D721Med (cell line): ENCODE measurements around the gene ZNF514.

ENCODE experiments used
- DNase-seq: peaks from one replicate; pipeline ENCODE4 v3.0.0; 2011; ENCODE audit warnings: low spot score; ENCODE audit not compliant: insufficient read length
- FAIRE-seq: peaks from 2 replicates; lab custom pipeline; 2011; peaks lifted over from hg19 to GRCh38; lab: Jason Lieb, UNC
- TF ChIP-seq, protein P1 (sequence below): IDR thresholded peaks from 2 replicates; pipeline ENCODE4 v1.5.1; 2012; ENCODE audit warnings: mild to moderate bottlenecking, control low read depth; ENCODE audit not compliant: insufficient read depth; ENCODE audit errors: missing control alignments

Gene ZNF514

DNA sequence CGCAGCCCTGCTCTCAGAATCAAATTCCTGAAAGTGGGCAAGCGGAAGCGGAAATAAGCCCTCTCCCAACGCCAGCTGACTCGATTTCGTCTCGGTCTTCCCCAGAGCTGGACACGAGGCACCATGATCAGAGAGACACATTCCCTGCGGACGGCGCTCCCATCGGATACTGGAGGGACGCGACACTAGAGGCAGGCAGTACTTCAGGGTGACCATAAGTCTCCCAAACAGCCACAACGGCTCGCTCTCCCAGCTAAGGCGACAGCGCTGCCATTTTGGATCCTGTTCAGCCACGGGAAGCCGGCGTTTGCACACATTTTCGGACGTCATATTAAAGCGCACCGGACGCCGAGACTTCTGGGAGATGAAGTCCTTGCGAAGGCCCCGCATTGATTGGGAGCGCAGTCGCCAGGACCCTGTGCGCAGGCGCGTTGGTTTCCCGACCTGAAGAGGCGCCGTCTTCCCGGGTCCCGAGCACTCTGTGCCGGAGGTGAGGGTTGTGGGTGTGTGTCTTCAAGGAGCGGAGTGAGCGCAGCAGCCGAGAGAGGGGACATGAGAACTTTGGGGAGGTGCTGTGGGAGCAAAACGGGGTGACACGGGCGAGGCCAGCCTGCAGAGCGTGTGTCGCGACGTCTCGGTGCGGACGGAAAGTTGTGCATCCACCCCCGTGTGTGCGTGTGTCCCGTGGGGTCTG is 5.9 kb upstream of the ZNF514 start, which contains the start of gene ZNF2:
ZNF2 (plus strand) TSS at position 439 of the 694 bp plus-strand sequence. CDS start 10,418 bp downstream, outside the sequence.
- DNase-seq (peak; percentile 97), FAIRE-seq (no peak)

DNA sequence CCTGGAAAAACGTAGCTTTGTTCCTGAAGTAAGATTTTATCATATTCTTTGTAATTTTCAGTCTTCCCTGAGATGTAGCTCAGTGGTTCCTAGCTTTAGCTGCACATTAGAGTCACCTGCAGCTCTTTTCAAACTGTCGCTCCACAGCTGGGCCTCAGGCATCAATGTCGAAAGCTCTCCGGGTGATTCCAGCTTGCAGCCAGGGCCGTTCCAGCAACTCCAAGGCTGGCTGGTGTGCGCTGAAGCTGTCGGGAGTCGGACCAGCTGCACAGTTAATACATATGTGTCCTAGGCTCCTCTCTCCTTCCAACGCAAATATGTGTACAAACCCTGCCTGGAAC is 5.4 kb upstream of the ZNF514 start:
- TF ChIP-seq, protein P1, sequence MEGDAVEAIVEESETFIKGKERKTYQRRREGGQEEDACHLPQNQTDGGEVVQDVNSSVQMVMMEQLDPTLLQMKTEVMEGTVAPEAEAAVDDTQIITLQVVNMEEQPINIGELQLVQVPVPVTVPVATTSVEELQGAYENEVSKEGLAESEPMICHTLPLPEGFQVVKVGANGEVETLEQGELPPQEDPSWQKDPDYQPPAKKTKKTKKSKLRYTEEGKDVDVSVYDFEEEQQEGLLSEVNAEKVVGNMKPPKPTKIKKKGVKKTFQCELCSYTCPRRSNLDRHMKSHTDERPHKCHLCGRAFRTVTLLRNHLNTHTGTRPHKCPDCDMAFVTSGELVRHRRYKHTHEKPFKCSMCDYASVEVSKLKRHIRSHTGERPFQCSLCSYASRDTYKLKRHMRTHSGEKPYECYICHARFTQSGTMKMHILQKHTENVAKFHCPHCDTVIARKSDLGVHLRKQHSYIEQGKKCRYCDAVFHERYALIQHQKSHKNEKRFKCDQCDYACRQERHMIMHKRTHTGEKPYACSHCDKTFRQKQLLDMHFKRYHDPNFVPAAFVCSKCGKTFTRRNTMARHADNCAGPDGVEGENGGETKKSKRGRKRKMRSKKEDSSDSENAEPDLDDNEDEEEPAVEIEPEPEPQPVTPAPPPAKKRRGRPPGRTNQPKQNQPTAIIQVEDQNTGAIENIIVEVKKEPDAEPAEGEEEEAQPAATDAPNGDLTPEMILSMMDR, result no peak
- no peak for FAIRE-seq
- DNase-seq, result no peak

More for the DNA sequence above, 5.9 kb upstream of the ZNF514 start, which contains the start of gene ZNF2:
- TF ChIP-seq, protein P1, result no peak

DNA sequence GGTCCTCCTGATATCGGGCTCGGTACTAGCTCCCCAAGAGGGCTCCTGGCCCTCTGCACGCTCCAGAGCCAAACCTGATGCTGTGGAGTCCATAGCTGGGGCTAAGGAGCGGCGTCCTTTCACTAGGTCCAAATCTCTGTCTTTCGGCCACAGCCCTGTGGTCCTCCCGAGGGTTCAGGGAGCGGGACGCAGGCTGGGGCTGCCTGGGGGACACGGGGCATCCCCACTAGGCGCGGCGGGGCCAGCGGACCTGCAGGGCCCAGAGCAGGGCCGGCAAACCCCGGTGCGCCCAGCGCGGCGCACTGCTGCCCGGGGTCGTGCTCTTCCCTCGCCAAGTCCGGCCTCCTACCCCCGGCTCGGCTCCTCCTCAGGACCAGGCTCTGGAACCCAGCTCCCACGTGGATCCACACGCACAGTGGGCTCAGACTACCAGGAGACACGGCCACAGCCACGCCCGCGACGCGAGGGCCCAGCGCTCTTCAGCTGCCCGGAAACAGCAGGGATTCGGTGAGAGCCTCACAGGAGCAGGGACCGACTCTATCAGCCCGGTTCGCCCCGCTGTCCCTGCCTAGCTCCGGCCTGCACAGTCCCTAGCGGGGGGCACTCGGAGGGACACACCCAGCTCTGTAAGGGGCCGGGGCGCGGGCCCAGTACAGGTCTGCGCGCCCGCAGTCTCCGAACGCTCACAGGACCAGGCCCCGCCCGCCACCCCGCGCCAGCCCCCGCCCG is 593 bp downstream of the ZNF514 start:
- DNase-seq (no peak), FAIRE-seq (no peak)
- TF ChIP-seq, protein P1, result no peak

DNA sequence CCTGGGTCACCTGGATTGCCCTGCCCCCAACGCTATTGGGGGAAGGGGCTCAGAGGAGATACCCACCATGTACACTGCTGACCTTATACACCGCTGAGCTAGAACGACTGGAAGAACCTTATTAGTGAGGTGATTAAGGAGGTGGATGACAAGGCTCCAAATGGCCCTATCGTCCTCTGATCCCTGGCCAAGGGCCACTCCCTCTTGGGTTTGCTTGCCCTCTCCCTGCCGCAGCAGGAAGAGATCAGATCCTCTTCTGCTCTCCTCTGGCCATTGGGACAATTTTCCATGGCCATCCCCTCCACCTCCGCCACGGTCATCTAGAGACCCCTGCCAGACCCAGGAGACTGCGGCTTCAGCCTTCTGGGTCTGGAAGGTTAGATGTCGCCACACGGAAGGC is 1.2 kb downstream of the ZNF514 start:
- no peak for FAIRE-seq
- TF ChIP-seq, protein P1, result no peak
- DNase-seq, result no peak

DNA sequence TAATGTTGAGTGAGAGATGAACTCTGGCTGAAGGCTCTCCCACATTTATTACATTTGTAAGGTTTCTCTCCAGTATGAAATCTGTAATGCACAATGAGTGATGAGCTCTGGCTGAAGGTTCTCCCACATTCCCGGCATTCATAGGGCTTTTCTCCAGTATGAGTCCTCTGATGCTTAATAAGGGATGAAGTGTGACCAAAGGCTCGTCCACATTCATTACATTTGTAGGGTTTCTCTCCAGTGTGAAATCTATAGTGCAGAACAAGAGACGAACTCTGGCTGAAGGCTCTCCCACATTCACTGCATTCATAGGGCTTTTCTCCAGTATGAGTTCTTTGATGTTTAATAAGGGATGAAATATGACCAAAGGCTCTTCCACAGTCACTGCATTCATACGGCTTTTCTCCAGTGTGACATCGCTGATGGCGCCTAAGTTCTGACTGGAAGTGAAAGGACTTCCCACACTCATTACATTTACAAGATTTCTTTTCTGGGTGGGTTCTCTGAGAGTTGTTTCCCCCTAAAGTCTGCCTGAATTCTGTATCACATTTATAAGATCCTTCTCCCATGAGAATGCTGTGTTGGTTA is 10.2 kb downstream of the ZNF514 start:
- FAIRE-seq (no peak), DNase-seq (no peak)
- TF ChIP-seq, protein P1, result no peak

DNA sequence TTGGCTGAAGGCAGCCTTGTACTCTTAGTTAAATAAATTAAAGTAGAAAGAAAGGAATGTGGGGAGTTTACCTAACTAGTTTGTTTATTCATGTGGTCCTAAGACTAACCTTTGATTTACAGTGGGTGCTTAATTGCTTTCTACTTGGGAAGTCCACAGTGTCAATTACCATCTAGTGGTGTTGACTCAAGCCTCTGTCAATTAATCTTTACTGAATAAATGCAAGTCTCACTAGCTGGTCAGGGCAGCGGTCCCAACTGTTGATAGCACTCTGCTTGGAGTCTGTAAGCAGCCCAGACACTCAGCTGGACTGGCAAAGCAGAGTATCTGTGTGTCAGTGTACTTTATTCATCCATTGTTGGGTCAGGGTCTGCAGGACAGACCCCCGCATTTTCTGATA is 15.8 kb downstream of the ZNF514 start:
- TF ChIP-seq, protein P1, result no peak
- DNase-seq (no peak), FAIRE-seq (no peak)
